IPS-18a (cell line): ENCODE measurements around the gene SYCE3.
"Not testable (repeated sequence)": the region's sequence is repeated elsewhere in the genome, so short reads cannot be mapped to it uniquely, and the experiment has no call there.

Source experiments
- H3K27ac ChIP-seq: one replicate; pipeline ENCODE4 v1.5.1; 2013; ENCODE audit warnings: low read length
- H3K27me3 ChIP-seq: one replicate; pipeline ENCODE4 v1.6.1; 2013; ENCODE audit warnings: mild to moderate bottlenecking, low read length; ENCODE audit not compliant: control insufficient read depth, insufficient read depth
- H3K36me3 ChIP-seq: one replicate; pipeline ENCODE4 v1.6.1; 2013; ENCODE audit warnings: low read depth, low read length; ENCODE audit not compliant: control insufficient read depth
- H3K4me1 ChIP-seq: one replicate; pipeline ENCODE4 v1.6.1; 2013; ENCODE audit warnings: low read depth, low read length; ENCODE audit not compliant: control insufficient read depth
- H3K4me3 ChIP-seq: one replicate; pipeline ENCODE4 v1.5.1; 2013; ENCODE audit warnings: low read length
- H3K9ac ChIP-seq: one replicate; pipeline ENCODE4 v1.6.1; 2013; ENCODE audit warnings: mild to moderate bottlenecking, low read length, moderate library complexity
- H3K9me3 ChIP-seq: one replicate; pipeline ENCODE4 v1.6.1; 2013; ENCODE audit warnings: low read depth, low read length; ENCODE audit not compliant: control insufficient read depth

The SYCE3 gene

DNA sequence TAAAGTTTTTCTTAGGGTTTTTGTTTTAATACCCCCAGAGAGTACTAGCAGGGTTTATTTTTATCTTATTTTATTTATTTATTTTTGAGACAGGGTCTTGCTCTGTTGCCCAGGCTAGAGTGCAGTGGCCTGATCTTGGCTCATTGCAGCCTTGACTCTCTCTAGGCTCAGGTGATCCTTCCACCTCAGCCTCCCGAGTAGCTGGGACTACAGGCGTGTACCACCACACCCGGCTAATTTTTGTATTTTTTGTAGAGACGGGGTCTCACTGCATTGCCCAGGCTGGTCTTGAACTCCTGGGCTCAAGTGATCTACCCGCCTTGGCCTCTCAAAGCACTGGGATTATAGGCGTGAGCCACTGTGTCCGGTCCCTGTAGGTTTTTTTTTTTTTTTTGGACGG, 42.5 kb downstream of the SYCE3 start:
- H3K9ac ChIP-seq, H3K4me1 ChIP-seq, H3K4me3 ChIP-seq, H3K9me3 ChIP-seq, H3K27me3 ChIP-seq, H3K27ac ChIP-seq: not testable (repeated sequence)
- H3K36me3 ChIP-seq = peaks cover 45% of the 10 kb centered on the region

DNA sequence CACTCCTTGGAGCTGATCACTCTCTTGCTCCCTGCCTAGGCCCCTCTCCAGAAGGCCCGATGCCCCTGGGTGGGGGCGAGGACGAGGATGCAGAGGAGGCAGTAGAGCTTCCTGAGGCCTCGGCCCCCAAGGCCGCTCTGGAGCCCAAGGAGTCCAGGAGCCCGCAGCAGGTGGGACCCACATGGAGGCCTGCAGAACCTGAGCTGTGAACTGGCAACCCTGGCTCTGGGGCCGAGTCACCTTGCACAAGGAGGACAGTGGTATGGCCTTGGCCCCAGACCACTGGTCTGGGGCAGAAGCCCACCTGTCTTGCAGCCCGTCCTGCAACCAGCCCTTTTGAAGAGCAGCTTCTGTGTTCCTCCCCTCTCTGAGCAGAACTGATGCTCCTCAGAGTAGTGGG, 43.6 kb downstream of the SYCE3 start:
- H3K36me3 ChIP-seq = peaks cover 45% of the 10 kb centered on the region
- no peaks in the 10 kb centered on the region for H3K27me3 ChIP-seq
- H3K27ac ChIP-seq = no peak overlapping the region

DNA sequence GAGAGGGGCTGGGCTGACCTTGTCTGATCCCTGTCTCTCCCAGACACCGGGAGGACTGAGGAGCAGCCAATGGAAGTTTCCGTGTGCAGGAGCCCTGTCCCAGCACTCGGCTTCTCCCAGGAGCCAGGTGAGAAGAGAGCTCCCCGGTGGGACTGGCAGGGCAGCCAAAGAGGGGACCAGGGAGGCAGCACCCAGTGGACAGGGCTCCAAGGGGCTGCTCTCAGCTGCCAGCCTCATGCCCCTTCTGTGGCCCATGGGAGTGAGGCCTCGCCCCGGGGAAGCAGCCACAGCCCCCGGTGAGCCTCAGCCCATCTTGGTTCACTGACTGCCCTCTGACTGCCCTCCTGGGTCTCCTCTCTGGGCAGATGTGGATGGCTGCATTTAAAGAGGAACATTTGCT, 44.1 kb downstream of the SYCE3 start:
- no peaks in the 10 kb centered on the region for H3K27me3 ChIP-seq
- no peak overlapping the region for H3K27ac ChIP-seq
- H3K9me3 ChIP-seq = no peaks in the 10 kb centered on the region
- no peak overlapping the region for H3K9ac ChIP-seq
- H3K4me1 ChIP-seq = no peaks in the 10 kb centered on the region
- peaks cover 45% of the 10 kb centered on the region for H3K36me3 ChIP-seq
- no peak overlapping the region for H3K4me3 ChIP-seq

More for the DNA sequence above, 43.6 kb downstream of the SYCE3 start:
- Histone ChIP-seq H3K9me3 (no peaks in the 10 kb centered on the region), H3K4me1 (no peaks in the 10 kb centered on the region), H3K4me3 (no peak overlapping the region), H3K9ac (no peak overlapping the region)

- H3K27ac ChIP-seq = no peak overlapping the region
- no peak overlapping the region for H3K9ac ChIP-seq
- H3K27me3 ChIP-seq = no peaks in the 10 kb centered on the region
- H3K36me3 ChIP-seq = peaks cover 37% of the 10 kb centered on the region
- no peaks in the 10 kb centered on the region for H3K9me3 ChIP-seq
- no peaks in the 10 kb centered on the region for H3K4me1 ChIP-seq
- no peak overlapping the region for H3K4me3 ChIP-seq
Observed at GRCh38 chr22:50517495-50518260, 45.0 kb downstream of the SYCE3 start.

- H3K36me3 ChIP-seq = peaks cover 34% of the 10 kb centered on the region
- no peaks in the 10 kb centered on the region for H3K9me3 ChIP-seq
- no peaks in the 10 kb centered on the region for H3K4me1 ChIP-seq
- no peaks in the 10 kb centered on the region for H3K27me3 ChIP-seq
- no peak overlapping the region for H3K4me3 ChIP-seq
- no peak overlapping the region for H3K27ac ChIP-seq
- H3K9ac ChIP-seq = no peak overlapping the region
Observed at GRCh38 chr22:50516891-50517290, 45.8 kb downstream of the SYCE3 start.

DNA sequence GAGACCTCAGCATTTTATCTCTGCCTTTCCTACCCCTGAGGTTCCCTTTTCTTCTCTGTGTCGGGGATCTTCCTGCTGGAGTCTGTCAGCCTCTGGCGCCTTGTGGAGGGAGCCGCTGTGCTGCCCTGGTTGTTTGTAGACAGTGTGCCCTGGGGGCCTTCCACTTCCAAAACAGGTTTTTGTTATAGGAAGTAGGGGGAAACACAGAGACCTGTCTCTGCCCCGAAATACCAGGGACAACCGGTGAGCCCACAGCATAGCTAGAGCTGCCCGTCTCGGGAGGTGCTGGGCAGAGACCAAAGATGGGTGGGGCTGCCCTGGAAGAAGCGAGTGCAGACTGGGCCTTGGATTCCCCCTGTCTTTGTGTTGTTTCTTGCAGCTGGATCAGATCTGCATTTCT, 46.7 kb downstream of the SYCE3 start:
- Histone ChIP-seq H3K27me3 (no peaks in the 10 kb centered on the region), H3K4me1 (no peaks in the 10 kb centered on the region), H3K36me3 (peaks cover 25% of the 10 kb centered on the region), H3K27ac (no peak overlapping the region), H3K9ac (no peak overlapping the region), H3K4me3 (no peak overlapping the region), H3K9me3 (no peaks in the 10 kb centered on the region)

DNA sequence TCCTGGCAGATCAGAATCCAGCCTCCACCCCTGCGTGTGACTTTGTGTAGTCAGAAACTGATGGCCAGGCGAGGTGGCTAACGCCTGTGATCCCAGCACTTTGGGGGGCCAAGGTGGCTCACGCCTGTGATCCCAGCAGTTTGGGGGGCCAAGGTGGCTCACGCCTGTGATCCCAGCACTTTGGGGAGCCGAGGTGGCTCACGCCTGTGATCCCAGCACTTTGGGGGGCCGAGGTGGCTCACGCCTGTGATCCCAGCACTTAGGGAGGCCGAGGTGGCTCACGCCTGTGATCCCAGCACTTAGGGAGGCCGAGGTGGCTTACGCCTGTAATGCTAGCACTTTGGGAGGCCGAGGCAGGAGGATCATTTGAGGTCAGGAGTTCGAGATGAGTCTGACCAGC, 49.5 kb downstream of the SYCE3 start:
- Histone ChIP-seq H3K9ac (no peak overlapping the region), H3K36me3 (peaks cover 11% of the 10 kb centered on the region), H3K9me3 (no peaks in the 10 kb centered on the region), H3K27ac (no peak overlapping the region), H3K4me3 (no peak overlapping the region), H3K27me3 (no peaks in the 10 kb centered on the region), H3K4me1 (no peaks in the 10 kb centered on the region)

- Histone ChIP-seq H3K27ac (no peak overlapping the region), H3K27me3 (no peaks in the 10 kb centered on the region), H3K36me3 (no peaks in the 10 kb centered on the region), H3K9ac (peak overlapping the region; percentile 78), H3K4me3 (peak overlapping the region; percentile 92), H3K9me3 (no peaks in the 10 kb centered on the region), H3K4me1 (no peaks in the 10 kb centered on the region)
Observed at GRCh38 chr22:50508897-50509296, 53.8 kb downstream of the SYCE3 start.

GRCh38 chr22:50507991-50508884, 54.5 kb downstream of the SYCE3 start, which contains the start of gene NCAPH2:
Gene NCAPH2 (plus strand): TSS chr22:50508224. CDS start chr22:50508338, 114 bp downstream.
- Histone ChIP-seq H3K9me3 (no peaks in the 10 kb centered on the region), H3K36me3 (no peaks in the 10 kb centered on the region), H3K27me3 (no peaks in the 10 kb centered on the region), H3K9ac (peak within 1 kb of the TSS; percentile 78), H3K27ac (peak within 1 kb of the TSS; percentile 82), H3K4me3 (peak within 1 kb of the TSS; percentile 92), H3K4me1 (no peaks in the 10 kb centered on the region)

DNA sequence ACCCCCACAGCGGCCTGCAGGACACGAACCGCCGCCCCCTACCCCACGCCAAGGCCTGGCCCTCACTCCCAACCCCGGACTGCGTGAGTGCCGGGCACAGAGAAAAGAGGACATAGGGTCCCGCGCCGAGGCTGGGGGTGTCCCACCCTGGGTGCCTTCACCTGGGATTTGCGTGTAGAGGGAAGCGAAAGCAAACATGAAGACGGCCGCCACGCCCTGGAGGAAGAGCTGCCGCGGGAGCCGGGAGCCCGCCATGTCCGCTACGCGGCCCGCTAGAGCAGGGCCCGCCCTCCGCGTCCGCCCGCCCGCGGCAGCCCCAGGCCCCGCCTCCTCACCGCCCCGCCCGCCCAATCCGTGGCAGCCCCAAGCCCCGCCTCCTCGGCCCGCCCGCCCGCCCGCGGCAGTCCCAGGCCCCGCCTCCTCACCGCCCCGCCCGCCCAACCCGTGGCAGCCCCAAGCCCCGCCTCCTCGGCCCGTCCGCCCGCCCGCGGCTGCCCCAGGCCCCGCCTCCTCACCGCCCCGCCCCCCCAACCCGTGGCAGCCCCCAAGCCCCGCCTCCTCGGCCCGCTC, 55.2 kb downstream of the SYCE3 start, which contains the start of gene LMF2:
TSS of gene LMF2 (minus strand) at position 282 of the 570 bp plus-strand sequence. CDS start at position 255, 27 bp downstream.
- H3K27me3 ChIP-seq = no peaks in the 10 kb centered on the region
- H3K4me3 ChIP-seq = peak within 1 kb of the TSS; percentile 92
- H3K36me3 ChIP-seq = no peaks in the 10 kb centered on the region
- H3K9me3 ChIP-seq = no peaks in the 10 kb centered on the region
- H3K9ac ChIP-seq = peak within 1 kb of the TSS; percentile 78
- H3K27ac ChIP-seq = peak within 1 kb of the TSS; percentile 82
- H3K4me1 ChIP-seq = no peaks in the 10 kb centered on the region

DNA sequence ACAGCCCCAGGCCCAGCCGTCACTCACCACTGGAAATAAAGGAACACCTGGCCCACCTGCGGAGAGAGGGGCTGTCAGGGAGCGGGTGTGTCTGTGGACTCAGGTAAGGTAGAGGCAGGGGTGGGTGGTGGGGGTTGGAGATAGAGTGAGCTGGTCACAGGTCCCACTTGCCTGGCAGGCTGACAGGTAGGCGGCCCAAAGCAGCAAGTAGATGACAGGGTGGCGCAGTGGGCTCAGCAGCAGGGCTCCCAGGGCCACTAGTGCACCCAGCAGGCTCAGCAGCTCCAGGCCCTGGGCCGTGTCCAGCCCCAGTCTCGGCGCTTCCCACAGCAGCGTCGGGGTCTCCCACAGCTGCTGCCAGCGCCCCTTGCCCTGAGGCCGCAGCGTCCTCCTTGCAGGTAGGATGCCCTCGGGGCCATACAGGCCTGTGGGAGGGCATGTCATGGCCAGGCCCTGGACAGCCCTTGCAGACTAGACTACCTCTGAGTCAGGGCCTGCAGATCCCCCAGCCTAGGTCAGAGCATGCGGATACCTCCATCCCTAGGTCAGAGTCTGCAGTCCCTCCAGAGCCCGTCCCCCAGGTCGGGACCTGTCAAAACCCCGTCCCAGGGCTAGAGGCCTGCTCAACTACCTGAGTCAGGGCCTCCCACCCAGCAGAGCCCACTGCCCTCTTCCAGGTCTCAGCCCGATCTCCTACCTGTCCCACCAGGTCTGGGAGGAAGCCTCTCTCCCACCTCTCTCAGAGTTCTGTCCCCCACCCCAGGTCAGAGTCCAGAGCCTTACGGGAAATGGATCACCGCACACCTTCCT, 55.9 kb downstream of the SYCE3 start:
- H3K27ac ChIP-seq = no peak overlapping the region

More for the DNA sequence above, 55.9 kb downstream of the SYCE3 start:
- no peaks in the 10 kb centered on the region for H3K4me1 ChIP-seq
- H3K9me3 ChIP-seq = no peaks in the 10 kb centered on the region
- H3K9ac ChIP-seq = peak overlapping the region; percentile 65
- H3K4me3 ChIP-seq = peak overlapping the region; percentile 77
- H3K36me3 ChIP-seq = no peaks in the 10 kb centered on the region
- H3K27me3 ChIP-seq = no peaks in the 10 kb centered on the region
